ENCODE data around the gene TBKBP1.

TBKBP1 gene

DNA sequence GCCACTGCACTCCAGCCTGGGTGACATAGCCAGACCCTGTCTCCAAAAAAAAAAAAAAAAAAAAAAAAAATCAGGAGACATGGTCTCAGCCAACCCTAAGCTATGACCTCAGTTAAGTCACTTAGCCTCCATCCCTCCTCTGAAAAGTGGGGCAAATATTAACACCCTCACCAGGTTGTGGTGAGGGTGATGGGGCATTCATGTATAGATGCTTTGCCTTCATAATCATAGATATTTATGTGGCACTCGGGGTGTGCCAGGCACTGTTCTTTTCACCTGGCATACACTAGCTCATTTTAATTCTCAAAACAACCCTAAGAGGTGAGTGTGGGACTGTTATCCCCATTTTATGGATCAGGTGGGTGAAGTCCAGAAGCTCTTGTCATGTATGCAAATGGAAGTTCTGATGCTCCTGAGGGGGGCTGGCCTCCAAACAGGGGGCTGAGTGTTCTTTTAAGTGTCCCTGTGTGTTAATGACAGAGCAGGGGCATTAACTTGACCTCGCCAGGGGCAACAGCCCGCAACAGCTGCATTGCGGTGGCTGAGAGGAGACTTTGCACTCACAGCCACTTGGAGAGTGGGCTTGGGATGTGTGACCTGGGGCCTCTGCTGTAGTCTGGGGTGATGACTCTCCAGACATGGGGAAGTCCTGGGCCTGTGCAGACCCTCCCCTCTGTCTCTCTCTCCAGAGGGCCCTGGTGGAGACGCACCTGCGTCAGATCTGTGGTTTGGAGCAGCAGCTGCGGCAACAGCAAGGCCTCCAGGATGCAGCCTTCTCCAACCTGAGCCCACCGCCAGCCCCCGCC lies 4.1 kb downstream of the TBKBP1 start:
- no peak for DNase-seq (ENCODE audit: low spot score)

GRCh38 chr17:47698749-47699535 lies 5.0 kb downstream of the TBKBP1 start:
- peak; percentile 85 for DNase-seq (ENCODE audit: low spot score)

- DNase-seq (ENCODE audit: low spot score) = no peak
Observed at GRCh38 chr17:47699536-47699840, 5.5 kb downstream of the TBKBP1 start.

DNA sequence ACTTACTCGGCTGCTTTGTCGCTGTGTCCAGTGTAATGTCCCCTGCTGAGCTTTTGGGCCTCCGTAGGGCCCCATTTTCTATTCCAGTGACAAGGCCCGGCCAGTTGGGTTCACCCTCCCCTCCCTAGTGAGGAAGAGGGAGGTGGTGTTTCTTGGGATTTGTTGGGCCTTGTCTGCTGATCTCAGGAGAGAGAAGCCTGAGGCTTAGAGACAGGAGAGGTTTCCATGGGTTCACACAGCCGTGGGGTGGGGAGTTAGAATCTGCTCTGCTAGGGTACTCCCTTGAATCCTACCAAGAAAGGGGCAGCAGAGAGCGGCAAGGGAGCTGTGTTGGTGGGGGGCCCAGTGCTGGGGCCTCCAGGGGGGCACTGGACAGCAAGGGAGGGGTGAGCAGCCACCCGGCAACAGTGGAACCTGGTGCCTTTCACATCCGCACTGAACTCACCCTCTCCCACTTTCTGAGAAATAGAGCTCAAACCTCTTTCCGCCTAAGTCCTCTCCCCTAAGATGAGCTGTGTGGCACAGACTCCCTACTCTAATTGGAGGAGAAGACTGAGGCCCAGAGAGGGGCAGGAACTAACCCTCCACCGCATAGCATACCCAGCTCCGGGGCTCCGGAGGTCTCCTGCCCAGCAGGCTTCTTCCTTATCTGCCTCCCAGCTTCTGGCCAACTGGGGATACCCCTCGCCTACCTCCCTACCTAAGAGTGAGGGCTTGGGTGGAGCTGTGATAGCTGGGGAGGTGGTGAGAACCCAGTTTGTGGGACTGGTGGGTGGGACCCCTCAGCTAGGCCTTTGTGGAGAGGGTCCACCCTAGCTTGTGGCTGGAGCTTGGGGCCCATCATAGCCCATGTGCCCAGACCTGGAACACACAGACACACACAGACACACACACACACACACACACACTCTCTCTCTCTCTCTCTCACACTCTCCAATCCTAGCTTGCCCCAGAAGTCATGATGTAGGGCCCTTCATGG lies 6.8 kb downstream of the TBKBP1 start:
- peak; percentile 69 for DNase-seq (ENCODE audit: low spot score)

DNA sequence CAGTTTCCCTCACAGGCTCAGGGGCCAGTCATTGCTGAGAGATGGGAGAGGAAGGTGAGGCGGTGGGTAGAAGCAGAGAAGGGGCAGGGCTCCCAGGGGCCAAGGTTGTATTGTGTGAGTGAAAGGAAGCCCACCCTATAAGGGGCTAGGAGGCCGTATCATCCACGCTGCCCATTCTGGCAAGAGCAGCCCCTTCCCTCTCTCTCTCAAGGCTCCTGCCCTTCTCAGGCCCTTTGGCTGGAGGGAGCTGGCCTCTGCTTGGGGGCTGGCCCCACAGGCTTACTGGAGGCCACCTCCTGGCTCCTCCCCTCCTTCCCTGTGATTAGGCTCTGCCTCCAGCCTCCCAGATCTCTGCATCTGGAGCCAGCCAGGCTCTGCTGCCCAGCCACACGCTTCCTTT lies 7.6 kb downstream of the TBKBP1 start:
- DNase-seq (ENCODE audit: low spot score) = no peak

- DNase-seq (ENCODE audit: low spot score) = no peak
Observed at GRCh38 chr17:47702391-47702995, 8.5 kb downstream of the TBKBP1 start.

DNA sequence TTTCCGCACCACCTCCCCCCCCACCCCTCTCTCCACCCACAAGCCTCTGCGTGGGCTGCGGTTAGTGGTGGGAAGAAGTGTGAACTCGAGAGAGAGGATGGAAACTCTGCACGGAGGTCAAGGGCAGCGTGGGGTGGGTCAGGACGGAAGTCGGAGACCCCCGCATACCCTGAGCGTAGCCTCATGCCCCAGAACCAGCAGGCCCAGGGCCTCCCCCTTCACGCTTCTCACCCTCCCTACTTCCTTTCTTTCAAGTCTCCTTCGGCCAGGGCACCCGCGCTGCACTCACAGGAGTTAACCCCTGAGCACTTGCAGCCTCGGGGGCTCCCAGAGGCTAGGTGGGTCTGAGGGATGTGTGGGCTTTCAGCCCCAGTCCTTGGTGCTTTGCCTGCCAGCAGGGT lies 9.2 kb downstream of the TBKBP1 start:
- DNase-seq (ENCODE audit: low spot score) = peak; percentile 38

DNA sequence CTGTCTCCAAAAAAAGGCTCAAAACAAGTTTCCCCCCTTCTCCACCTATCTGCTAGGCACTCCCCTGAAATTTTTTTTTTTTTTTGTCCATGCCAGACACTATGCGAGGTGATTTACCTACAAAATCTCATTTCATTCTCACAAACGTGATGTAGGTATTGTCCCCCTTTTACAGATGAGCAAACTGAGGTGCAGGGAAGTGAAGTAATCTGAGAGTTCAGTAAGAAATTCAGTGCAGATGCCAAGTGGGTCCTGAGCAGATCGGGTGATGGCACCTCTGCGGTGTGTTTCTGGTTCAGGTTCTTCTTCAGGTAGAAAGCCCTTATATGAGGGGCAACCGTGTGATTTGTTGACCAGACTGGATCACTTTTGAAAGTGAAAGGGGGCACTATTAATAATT lies 9.7 kb downstream of the TBKBP1 start:
- no peak for DNase-seq (ENCODE audit: low spot score)

GRCh38 chr17:47704116-47704515 lies 10.2 kb downstream of the TBKBP1 start:
- no peak for DNase-seq (ENCODE audit: low spot score)

GRCh38 chr17:47704736-47705135 lies 10.8 kb downstream of the TBKBP1 start:
- DNase-seq (ENCODE audit: low spot score) = no peak

- peak; percentile 42 for DNase-seq (ENCODE audit: low spot score)
Observed at GRCh38 chr17:47705536-47706530, 11.9 kb downstream of the TBKBP1 start.

GRCh38 chr17:47707056-47707804 lies 13.3 kb downstream of the TBKBP1 start:
- DNase-seq (ENCODE audit: low spot score) = no peak

DNA sequence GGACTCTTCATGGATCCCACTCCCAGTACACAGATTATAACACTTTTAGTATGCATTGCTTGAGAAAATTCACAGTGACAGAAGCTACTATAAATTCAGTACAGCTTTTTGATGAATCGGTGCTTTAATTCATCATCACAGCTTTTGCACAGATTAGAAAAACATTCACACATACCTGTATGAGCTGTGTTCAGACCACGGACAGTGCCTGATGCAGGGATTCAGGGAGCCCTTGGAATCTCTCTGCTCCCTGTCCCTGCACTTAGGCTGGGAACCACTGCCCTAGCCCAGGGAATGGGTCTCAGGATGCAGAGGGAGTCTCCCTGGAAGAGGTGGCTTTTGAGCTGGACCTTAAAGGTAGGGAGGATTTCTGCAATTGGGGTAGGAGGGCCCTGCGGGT lies 13.9 kb downstream of the TBKBP1 start:
- no peak for DNase-seq (ENCODE audit: low spot score)

DNA sequence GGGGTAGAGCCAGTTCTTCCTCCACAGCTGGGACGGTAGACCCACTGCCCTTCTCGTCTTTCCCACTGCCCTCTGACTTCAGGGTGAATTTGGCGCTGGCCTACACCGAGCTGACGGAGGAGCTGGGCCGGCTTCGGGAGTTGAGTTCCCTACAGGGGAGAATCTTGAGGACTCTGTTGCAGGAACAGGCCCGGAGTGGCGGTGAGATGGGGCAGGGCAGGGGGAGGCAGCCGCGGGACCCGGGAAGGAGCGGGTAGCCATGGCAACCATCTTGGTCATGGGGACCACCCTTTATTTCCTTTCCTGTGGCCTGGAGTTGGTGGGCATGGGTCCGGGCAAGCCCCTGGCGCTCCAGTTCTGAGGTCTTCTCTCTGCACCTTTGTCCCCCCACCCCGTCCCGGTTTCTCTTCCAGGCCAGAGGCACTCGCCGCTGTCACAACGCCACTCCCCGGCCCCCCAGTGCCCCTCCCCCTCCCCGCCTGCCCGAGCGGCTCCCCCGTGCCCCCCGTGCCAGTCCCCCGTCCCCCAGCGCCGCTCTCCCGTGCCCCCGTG lies 14.4 kb downstream of the TBKBP1 start:
- no peak for DNase-seq (ENCODE audit: low spot score)

DNA sequence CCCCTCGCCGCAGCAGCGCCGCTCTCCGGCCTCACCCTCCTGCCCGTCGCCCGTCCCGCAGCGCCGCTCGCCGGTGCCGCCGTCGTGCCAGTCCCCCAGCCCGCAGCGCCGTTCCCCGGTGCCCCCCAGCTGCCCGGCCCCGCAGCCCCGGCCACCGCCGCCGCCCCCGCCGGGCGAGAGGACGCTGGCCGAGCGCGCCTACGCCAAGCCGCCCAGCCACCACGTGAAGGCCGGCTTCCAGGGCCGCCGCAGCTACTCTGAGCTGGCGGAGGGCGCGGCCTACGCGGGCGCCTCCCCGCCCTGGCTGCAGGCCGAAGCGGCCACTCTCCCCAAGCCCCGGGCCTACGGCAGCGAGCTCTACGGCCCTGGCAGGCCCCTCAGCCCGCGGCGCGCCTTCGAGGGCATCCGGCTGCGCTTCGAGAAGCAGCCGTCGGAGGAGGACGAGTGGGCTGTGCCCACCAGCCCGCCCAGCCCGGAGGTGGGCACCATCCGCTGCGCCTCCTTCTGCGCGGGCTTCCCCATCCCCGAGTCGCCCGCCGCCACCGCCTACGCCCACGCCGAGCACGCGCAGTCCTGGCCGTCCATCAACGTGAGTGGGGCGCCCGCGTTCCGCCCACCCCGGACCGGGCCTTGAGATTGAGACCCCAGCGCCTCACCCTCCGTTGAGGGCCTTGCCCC lies 15.0 kb downstream of the TBKBP1 start:
- no peak for DNase-seq (ENCODE audit: low spot score)

DNA sequence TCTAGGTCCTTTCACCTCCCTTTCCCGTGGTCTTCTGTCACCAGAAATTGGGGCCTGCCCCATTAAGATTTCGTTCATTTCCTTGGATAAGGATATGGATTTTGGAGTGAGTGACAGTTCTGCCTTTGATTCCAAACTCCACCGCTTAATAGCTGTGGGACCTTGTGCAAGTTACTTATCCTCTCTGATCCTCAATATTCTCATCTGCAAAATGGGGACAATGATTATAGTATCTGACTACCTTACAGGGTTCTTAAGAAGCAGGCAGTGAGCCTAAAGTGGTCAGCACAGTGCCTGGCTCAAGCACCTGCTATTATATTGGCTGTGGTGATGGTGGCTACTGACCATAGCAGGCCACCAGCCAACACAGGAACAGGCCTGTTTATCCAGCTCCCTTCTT lies 15.6 kb downstream of the TBKBP1 start:
- no peak for DNase-seq (ENCODE audit: low spot score)

- DNase-seq (ENCODE audit: low spot score) = no peak
Observed at GRCh38 chr17:47711366-47712099, 17.6 kb downstream of the TBKBP1 start.

DNA sequence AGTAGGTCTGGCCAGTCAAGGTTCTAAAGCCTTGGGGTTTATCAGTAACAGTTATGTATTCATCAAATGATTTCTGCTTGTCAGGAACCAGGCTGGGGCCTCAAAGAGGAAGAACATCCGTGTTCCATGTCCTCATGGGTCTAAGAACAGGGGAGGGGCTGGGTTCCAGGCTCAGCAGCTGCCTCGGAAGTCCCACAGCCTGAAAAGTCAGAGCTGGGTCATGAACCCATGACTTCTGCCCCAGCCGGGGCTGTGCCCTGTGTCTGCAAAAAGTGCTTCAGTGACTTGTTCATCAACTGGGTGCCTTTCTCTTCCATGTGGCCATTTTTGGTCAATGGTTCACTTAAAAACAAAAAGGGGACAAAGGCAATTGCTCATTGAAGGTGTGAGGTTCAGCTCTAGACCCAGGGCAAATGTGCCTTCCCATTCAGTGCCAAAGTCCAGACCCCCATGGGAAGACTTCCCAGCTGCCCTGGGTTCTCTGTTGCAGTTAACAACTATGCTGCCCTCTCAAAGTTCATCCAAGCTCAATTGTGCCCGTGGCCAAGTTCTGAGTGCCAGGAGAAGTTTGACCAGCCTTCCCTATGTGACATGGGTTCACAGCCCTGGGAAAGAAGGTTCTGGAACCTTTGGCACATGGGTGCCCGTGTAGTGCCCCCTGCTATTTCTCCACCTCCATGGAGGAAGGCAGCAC lies 18.5 kb downstream of the TBKBP1 start:
- no peak for DNase-seq (ENCODE audit: low spot score)
